DOHH2 (cell line): ENCODE measurements around the gene CACNG6.

Experiments
- H3F3A ChIP-seq: fragments of 200-600 bp; sonication (generic), shearing (Covaris generic); 2 replicates; pipeline ENCODE4 v1.6.0; 2016; ENCODE audit warnings: antibody characterized with exemption, mild to moderate bottlenecking; ENCODE audit not compliant: control insufficient read depth, insufficient read depth
- H3K27ac ChIP-seq: fragments of 200-600 bp; sonication (generic); 2 replicates; pipeline ENCODE4 v1.5.1; 2014; ENCODE audit warnings: low read depth, mild to moderate bottlenecking, low read length, moderate library complexity
- H3K27me3 ChIP-seq: fragments of 200-600 bp; sonication (generic); 2 replicates; pipeline ENCODE4 v1.6.1; 2014; ENCODE audit warnings: mild to moderate bottlenecking, low read length, mixed read lengths; ENCODE audit not compliant: control insufficient read depth
- H3K36me3 ChIP-seq: fragments of 200-600 bp; sonication (generic); 2 replicates; pipeline ENCODE4 v1.6.1; 2014; ENCODE audit warnings: mild to moderate bottlenecking, low read length, moderate library complexity, mixed read lengths; ENCODE audit not compliant: control insufficient read depth
- H3K4me1 ChIP-seq: fragments of 200-600 bp; sonication (generic); 2 replicates; pipeline ENCODE4 v1.6.1; 2014; ENCODE audit warnings: mild to moderate bottlenecking, low read length, mixed read lengths; ENCODE audit not compliant: control insufficient read depth
- H3K4me2 ChIP-seq: fragments of 200-600 bp; sonication (generic); 2 replicates; pipeline ENCODE4 v1.6.0; 2014; ENCODE audit warnings: mild to moderate bottlenecking, low read length, moderate library complexity
- H3K4me3 ChIP-seq: fragments of 200-600 bp; sonication (generic); 2 replicates; pipeline ENCODE4 v1.5.1; 2014; ENCODE audit warnings: mild to moderate bottlenecking, low read length, mixed read lengths
- H3K79me2 ChIP-seq: fragments of 200-600 bp; sonication (generic); 2 replicates; pipeline ENCODE4 v1.6.1; 2014; ENCODE audit warnings: mild to moderate bottlenecking, low read length, mixed read lengths; ENCODE audit not compliant: control insufficient read depth
- H3K9me2 ChIP-seq: fragments of 200-600 bp; sonication (generic); replicated peaks from 2 replicates; pipeline ENCODE4 v1.6.1; 2014; ENCODE audit warnings: mild to moderate bottlenecking, low read length, mixed read lengths; ENCODE audit not compliant: control insufficient read depth
- H3K9me3 ChIP-seq: fragments of 200-600 bp; sonication (generic); 2 replicates; pipeline ENCODE4 v1.6.1; 2014; ENCODE audit warnings: antibody characterized with exemption, low read length, mixed read lengths; ENCODE audit not compliant: control insufficient read depth, insufficient read depth
- H4K20me1 ChIP-seq: fragments of 200-600 bp; sonication (generic); 2 replicates; pipeline ENCODE4 v1.6.0; 2014; ENCODE audit warnings: low read depth, mild to moderate bottlenecking, antibody characterized with exemption, low read length, moderate library complexity; ENCODE audit not compliant: control insufficient read depth, insufficient read depth
- CTCF ChIP-seq: fragments of 200-600 bp; sonication (generic); IDR thresholded peaks from one replicate; pipeline ENCODE4 v1.5.1; 2014; ENCODE audit warnings: antibody characterized with exemption, mild to moderate bottlenecking, low read depth, low read length; ENCODE audit not compliant: poor library complexity, severe bottlenecking
- EZH2phosphoT487 ChIP-seq: fragments of 200-600 bp; sonication (generic); IDR thresholded peaks from 2 replicates; pipeline ENCODE4 v1.6.1; 2017; ENCODE audit warnings: borderline replicate concordance, mild to moderate bottlenecking, antibody characterized with exemption, low read length, moderate library complexity, mixed read lengths

CACNG6 gene

DNA sequence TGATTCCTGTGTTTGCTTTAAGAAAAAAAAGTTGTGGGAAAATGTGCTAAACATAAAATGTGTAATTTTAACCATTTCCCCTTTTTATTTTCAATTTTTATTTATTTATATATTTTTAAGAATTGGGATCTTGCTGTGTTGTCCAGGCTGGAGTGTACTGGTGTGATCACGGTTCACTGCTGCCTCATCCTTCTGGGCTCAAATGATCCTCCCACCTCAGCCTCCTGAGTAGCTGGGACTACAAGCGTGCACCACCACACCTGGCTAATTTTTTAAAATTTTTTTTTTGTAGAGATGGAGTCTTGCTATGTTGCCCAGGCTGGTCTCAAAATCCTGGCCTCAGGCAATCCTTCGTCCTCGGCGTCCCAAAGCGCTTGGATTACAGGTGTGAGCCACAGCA is 19.0 kb downstream of the CACNG6 start:
- Histone ChIP-seq H3F3A (no peaks in the 10 kb centered on the region), H3K9me3 (no peaks in the 10 kb centered on the region), H3K4me2 (no peak overlapping the region), H3K9me2 (no peaks in the 10 kb centered on the region), H3K4me1 (no peaks in the 10 kb centered on the region), H3K27me3 (no peaks in the 10 kb centered on the region), H3K27ac (no peak overlapping the region), H3K79me2 (no peaks in the 10 kb centered on the region), H4K20me1 (no peaks in the 10 kb centered on the region), H3K36me3 (no peaks in the 10 kb centered on the region), H3K4me3 (no peak overlapping the region)
- no peak for TF ChIP-seq CTCF

- Histone ChIP-seq H3F3A (no peaks in the 10 kb centered on the region), H3K27me3 (no peaks in the 10 kb centered on the region), H3K27ac (no peak overlapping the region)
Observed at GRCh38 chr19:54011507-54012211, 20.2 kb downstream of the CACNG6 start.

GRCh38 chr19:54013866-54014265 is 22.4 kb downstream of the CACNG6 start:
- H3K27me3 ChIP-seq, result no peaks in the 10 kb centered on the region
- H3K27ac ChIP-seq, result no peak overlapping the region
- no peaks in the 10 kb centered on the region for H3K4me1 ChIP-seq

More at GRCh38 chr19:54011507-54012211, 20.2 kb downstream of the CACNG6 start:
- Histone ChIP-seq H3K9me2 (no peaks in the 10 kb centered on the region), H3K4me3 (no peak overlapping the region), H3K79me2 (no peaks in the 10 kb centered on the region), H3K4me2 (no peak overlapping the region), H3K9me3 (no peaks in the 10 kb centered on the region), H4K20me1 (no peaks in the 10 kb centered on the region), H3K36me3 (no peaks in the 10 kb centered on the region), H3K4me1 (no peaks in the 10 kb centered on the region)
- TF ChIP-seq EZH2phosphoT487 (no peak), CTCF (no peak)

More at GRCh38 chr19:54013866-54014265, 22.4 kb downstream of the CACNG6 start:
- TF ChIP-seq CTCF (no peak), EZH2phosphoT487 (no peak)
- no peaks in the 10 kb centered on the region for H3F3A ChIP-seq
- H3K79me2 ChIP-seq, result no peaks in the 10 kb centered on the region
- H3K4me3 ChIP-seq, result no peak overlapping the region
- H3K9me3 ChIP-seq, result no peaks in the 10 kb centered on the region
- no peaks in the 10 kb centered on the region for H3K9me2 ChIP-seq
- no peak overlapping the region for H3K4me2 ChIP-seq
- no peaks in the 10 kb centered on the region for H4K20me1 ChIP-seq
- H3K36me3 ChIP-seq, result no peaks in the 10 kb centered on the region
